HG03066 (cell line): ENCODE results near the gene NADSYN1.
"Not testable (repeated sequence)": the region's sequence is repeated elsewhere in the genome, so short reads cannot be mapped to it uniquely, and the experiment has no call there.

Experiments used
- ATAC-seq: cut with Tn5 transposase; IDR thresholded peaks from one replicate; pipeline ENCODE4 v1.9.1; 2021; ENCODE audit warnings: low read depth; ENCODE audit not compliant: unreplicated experiment

NADSYN1 gene

DNA sequence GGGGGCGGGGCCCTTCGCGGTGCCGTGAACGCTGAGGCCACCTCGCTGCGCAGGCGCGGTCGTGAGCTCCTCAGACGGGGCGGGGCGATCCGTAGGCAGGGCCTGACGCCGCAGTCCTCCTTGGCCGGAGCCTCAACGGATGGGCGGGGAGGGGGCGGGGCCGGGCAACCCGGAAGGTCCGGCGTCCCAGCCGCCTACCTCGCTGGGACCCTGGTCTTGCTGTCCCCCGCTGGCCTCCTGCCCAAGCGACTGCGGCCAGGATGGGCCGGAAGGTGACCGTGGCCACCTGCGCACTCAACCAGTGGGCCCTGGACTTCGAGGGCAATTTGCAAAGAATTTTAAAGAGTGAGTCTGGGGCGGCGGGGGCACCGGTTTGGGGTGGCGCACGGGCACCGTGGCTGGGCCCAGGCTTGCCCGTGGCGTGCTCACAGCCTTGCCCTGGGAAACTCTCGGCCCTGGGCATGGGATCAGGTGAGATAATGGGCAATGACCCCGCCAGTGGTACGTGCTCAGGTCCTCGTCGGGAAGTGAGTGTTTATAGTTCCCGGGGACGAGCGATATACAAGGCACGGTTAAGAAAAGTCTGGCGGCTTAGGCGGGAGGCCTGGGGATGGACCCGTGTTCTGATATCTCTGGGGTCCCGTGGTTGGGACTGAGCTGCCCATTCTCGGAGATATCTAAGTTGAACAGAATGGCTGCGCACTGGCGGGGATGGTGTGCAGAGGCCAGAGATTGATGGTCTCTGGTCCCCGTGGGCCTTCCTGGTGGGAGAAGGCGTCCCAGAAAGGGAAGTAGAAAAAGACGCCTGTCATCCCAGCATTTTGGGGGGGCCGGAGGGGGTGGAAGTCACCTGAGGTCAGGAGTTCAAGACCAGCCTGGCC, at the start of gene NADSYN1:
Gene NADSYN1, plus strand, starts transcription at position 167 of the 881 bp plus-strand sequence. Its CDS starts 94 bp downstream, at position 261.
- peak; percentile 55 for ATAC-seq

DNA sequence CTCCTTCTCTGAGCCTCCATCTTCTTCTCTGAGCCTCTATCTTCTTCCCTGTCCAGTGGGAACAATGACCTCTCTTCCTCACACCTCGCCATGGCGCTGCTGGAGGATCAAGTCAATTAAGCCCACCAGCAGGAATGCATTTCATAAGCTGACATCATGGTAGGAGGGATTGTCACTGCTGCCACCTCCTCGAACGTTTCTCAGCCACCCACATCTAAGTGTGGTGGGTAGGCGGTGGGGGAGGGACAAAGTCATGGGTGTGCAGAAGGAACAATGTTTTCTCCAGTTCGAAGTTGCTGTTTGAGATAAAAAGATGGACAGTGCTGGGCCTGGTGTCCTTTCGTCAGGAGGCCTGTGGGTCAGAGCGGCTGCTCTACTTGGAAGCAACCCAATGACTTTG, 48.8 kb upstream of the NADSYN1 start:
- no peak for ATAC-seq

DNA sequence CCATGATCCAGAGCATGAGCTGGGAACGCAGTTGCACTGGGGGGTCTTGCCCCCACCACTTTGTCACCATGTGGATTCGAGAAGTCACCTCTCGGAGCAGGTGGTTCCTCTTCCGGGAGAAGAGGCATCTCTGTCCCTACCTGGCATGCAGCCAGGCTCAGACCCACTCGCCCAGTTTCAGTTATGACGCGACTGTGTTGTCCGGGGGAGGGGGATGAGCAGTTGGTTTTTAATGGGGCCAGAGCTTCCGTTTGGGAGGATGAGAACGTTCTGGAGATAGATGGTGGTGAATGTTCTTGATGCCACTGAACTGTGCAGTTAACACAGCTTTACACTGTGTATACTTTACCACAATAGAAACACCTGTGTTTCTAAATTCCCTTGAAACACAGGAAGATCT, 46.3 kb upstream of the NADSYN1 start:
- ATAC-seq: no peak

DNA sequence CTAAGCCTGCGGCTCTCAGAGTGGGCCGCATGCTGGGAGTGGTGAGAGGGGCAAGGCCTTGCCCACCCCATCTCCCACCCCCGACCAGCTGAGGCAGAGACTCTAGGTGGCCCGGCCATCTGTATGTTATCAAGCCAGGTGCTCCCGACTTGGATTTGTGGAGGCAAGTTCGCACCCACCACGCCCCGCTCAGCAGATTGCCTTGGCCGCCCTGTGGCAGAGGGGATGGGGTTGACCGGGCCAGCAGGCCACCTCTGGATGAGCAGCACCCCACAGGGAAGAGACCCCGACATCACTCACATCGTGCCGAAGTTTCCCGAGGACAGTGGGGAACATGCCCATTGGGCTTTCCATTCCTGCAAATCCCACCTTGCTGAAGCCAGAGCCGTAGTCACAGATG, 45.6 kb upstream of the NADSYN1 start:
- ATAC-seq: no peak

DNA sequence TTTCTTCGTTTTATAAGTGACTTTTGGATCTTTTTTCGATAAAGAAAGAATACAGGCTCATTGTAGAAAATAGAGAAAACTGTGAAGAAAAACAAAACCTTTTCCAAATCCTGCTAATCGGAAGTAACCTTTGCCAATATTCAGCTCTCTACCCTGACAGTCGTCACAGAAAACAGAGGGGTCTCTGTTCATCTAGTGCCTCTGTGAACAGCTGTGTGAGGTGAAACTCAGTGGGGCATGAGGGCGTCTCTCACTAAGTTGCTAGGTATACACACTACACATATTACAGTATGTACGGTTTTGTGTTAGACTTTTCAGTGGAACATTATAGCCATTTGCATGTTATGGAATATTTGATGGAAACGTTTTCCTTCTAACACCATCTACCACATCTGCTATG, 44.2 kb upstream of the NADSYN1 start:
- no peak for ATAC-seq

DNA sequence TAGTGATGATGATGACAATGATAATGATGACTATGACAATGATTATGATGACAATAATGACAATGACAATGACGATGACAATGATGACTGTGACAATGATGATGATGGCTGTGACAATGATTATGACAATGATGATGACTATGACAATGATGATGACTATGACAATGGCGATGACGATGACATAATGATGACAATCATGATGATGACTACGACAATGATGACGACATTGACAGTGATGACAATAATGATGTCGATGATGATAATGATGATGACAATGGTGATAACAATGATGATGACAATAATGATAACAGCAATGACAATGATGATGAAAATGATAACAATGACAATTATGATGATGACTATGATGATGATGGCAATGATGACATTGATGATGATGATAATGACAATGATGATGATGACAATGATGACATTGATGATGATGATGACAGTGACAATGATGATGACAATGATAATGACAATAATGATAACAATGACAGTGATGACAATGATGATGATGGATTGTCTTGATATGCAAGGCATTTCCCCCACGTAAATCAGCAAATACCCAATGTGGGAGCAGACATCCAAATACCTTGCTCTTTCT, 42.5 kb upstream of the NADSYN1 start:
- ATAC-seq: no peak

DNA sequence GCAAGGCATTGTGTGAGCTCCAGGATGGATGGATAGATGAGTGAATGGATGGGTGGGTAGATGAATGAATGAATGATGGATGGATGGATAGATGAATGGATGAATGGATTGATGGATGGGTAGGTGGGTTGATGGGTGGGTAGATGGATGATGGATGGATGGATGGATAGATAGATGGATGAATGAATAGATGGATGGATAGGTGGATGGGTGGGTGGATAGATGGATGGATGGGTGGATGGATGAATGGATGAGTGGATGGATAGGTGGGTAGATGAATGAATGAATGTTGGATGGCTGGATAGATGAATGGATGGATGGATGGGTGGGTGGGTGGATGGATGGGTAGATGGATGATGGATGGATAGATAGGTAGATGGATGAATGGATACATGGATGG, 38.4 kb upstream of the NADSYN1 start:
- ATAC-seq: no peak

DNA sequence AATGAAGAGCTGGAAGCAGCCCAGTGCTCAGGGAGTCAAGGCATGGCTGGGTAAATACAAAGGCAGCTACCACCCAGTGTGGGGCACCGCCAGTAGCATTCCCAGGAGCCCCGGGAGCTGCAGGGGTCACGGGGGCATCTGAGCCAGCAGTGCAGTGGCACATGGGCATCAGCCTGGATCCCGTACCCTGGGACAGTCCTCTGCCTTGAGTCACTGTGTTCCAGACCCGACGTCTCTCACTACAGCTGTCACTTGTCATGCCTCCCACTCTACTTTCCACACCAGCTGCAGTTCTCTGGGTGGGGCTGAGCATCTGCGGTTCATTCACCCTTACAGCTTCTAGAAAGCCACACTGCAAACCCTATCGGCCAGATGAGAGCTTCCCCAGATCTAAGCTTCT, 34.4 kb upstream of the NADSYN1 start:
- ATAC-seq: no peak

DNA sequence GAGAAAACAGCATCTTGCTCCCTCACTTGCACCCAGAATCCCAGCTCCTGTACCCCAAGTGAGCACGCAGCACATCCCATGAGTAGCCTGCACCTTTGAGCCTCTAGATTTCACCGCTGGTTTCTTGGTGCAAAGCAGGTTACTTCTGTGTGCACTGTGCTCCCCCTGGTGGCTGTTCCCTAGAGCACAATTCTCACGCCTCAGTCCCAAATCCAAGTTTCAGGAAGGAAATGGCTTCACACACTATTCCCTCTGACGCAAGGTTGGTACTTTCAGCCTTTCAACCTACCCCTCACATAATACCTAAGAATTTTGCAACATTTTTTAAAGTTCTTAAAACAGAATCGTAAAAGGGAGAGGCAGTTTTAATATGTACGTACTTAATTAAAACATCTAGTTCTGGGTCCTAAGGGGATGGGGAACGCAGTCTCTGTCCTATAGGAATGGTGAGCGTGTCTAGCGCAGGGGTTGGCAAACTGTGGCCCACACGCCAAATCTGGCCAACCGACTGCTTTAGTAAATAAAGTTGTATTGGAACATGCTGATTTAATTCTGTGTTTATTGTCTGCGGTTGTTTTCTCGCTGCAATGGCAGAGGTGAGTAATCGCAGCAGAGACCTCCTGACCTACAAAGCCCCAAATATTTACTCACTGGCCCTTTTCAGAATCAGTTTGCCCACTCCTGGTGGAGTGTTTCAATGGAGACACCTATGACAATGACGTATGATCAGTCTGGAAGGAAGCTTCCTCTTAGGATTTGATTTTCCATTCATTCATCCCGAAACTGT, 32.4 kb upstream of the NADSYN1 start:
- no peak for ATAC-seq

DNA sequence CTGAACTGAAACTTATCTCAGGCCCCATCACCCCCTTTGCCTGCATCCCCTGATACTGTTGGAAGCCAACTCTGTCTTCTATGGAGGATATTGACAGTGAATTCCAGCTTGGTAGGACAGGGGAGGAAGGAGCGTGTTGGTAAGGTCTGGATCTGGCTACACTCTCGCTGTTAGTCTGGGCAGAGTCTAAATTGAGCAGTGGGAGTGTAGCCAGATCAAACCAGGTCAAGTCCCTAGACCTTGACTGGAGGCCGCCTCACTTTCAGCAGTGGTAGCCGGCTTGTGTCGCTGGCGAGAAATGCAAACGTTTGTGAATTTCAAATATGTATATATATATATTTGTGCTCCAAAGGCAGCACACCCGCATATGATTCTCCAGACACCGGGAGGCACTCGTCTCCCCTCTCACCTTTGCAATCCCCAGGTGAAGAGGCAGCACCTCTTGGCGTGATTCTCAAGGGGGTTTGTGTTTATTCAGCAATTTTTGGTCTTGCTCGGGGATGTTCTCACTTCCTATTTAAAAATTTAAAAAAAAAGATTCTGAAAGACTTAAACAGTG, 31.5 kb upstream of the NADSYN1 start:
- no peak for ATAC-seq

DNA sequence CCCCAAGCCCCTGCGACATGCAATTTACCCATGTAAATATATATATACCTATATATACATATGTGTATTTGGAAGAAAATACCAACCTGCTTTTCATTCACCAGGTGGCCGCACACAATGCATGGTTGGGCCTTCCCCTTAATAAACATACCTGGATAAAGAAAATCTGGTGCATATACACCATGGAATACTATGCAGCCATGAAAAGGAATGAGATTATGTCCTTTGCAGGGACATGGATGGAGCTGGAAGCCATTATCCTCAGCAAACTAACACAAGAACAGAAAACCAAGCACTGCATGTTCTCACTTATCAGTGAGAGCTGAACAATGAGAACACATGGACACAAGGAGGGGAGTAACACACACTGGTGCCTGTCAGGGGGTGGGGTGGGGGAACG, 30.7 kb upstream of the NADSYN1 start:
- not testable (repeated sequence) for ATAC-seq

DNA sequence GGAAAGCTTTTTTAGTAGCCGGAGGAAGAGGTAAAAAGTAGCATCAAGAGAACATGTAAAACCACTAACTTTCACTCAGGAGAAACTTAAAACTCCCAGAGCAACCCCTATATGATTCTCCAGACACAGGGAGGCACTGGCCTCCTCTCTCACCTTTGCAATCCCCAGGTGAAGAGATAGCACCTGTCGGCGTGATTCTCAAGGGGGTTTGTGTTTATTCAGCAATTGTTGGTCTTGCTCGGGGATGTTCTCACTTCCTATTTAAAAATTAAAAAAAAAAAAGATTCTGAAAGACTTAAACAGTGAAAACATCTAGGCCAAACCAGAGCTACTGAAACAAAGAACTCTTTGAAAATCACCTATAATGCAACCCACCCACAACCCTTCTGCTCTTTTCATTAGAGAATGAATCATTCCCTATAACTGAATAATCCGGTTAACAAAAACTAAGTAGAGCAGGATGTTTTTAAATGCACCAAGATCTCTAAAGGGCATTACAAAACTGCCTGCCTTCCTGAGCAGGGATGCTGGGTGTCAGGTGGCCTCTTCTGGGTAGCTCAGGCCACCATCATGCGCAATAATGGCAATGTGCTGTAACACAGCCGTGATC, 29.7 kb upstream of the NADSYN1 start:
- ATAC-seq: no peak

DNA sequence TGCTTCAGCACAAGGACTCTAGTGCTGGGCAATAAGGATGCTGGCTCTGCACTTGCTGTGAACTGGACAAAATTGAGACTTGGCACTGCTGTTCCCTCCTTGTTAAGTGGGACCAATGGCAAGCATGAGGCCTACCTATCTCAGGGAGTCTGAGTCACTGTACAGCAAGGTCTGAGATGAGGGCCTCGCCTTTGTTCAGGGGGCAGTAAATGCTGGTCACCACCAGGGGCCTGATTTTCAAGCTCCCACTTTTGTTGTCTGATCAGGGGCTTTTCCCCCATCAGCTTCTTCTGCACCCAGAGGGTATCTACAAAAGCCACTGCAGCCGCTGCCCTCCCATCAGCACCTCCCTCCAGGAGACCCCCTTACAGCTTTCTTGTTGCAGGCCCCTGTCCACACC, 27.6 kb upstream of the NADSYN1 start:
- ATAC-seq: no peak

DNA sequence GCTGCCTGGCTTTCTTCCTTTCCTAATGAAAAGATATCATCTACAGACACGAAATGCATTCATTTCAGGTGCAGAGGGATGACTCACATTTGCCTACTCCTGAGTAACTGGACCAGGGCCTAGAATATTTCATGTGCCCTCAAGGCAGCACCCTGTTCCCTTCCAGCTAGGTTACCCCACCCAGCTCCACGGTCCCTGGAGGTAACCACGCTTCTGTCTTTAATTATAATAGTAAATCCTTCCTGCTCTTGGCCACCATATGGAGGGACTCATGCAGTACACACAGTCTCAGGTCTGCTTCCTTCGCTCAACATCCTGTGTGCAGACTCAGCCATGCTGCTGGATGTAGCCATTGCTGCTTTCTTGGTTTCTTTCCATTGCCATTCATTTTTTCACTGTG, 27.1 kb upstream of the NADSYN1 start:
- ATAC-seq: no peak

DNA sequence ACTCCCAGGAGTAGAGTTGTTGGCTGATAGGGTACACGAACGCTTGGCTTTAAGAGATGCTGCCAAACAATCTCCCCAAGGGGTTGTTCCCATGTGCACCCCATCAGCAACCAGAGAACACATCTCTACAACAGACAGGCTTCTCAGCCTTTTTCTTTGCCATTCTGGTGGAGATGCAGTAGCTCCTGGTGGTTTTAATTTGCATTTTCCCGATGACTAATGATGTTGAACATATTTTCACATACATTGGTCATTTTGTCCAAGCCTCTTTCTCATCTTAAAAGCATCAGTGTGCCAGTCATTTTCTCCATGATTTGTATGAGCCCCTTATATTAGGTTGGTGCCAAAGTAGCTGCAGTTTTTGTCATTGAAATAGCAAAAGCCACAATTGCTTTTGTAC, 26.6 kb upstream of the NADSYN1 start:
- ATAC-seq: no peak

DNA sequence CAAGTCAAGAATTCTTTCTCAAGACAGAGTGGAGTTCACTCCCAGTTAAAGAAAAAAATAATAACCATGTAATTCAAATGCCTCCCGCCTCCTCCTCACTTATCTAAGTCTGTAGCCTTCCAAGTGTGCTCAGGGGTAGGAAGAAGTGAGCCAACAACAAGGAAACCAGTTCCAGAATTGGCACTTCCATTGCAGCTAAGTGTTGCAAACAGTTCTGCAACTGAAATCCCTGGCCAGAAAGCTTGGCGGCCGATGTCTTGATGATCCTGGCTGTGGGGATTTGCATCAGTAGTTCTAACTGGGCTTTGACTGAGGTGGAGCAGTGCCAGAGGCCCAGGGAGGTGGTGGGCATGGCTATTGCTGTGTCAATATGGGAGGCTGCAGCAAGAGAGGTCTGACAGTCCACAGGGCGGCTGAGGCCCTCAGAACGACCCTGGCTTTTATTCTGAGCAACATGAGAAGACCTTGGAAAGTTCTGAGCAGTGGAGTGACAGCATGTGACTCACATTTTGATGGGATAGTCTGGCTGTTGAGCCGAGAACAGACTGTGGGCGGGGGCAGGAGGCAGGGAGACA, 24.1 kb upstream of the NADSYN1 start:
- no peak for ATAC-seq

DNA sequence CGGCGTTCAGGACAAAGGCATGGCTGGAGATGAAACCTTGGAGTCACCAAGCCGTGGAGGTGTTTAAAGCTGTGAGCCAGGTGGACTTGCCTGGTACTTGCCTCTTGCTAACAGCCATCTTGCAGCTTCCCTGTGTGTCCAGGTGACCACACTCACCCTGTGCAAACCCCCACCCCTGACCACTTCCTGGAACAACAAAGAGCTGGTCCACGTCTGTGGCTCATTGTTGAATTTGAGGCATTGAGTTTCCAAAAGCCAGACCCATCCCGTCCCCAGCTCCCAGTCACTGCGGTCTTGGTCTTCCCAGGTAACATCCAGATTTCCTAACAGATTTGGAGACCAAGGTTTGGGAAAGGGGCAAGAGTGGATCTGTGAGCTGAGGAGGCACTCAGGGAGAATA, 23.3 kb upstream of the NADSYN1 start:
- no peak for ATAC-seq

DNA sequence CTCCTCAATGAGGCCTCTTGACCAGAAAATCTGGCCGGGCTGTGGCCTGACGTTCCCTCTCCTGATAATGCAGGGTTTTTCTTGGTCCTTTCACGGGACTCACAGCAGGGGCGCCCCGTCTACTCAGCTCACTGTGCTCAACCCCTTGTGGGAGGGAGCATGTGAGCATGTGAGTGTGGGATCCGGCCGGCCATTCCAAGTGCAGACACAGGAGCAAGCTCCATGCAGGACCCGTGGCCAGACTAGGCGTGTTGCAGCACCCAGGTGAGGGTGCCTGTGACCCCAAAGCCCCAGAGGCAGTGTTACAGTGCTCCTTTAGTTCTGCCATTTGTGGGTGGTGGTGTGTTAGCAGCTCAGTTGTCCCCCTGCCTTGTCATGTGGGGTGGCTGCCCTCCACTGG, 22.8 kb upstream of the NADSYN1 start:
- no peak for ATAC-seq

DNA sequence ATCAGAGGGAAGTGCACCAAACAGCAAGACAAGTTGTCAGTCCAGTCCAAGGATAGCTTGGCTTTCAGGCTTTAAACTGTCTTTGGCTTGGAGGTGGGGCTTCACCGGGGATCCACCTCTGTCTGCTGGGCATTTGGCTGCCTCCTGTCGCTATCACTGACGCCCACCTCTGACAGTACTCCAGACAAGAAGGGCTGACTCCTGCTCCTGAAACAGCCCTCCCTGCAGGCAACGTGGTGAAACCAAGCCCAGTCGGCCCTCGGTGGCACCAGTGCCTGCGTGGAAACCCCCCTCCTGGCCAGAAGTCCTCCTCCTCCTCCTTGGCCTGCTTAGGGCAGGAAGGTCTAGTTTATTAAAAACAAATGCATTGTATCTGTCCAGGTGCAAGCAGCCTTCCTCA, 21.7 kb upstream of the NADSYN1 start:
- no peak for ATAC-seq
